GM18951 (cell line): ENCODE data around the gene ECEL1.
"Not testable (repeated sequence)": the region's sequence is repeated elsewhere in the genome, so short reads cannot be mapped to it uniquely, and the experiment has no call there.

Experiments
- POLR2A ChIP-seq: IDR thresholded peaks from 4 replicates; pipeline ENCODE4 v1.6.1; 2011; ENCODE audit warnings: mild to moderate bottlenecking; ENCODE audit not compliant: insufficient read length, insufficient read depth; ENCODE audit errors: extremely low read depth
- in situ Hi-C: fragments of 300-500 bp; cut with MboI; formaldehyde crosslinking; loops from one replicate; pipeline ENCODE4 v1.12.0; 2022; ENCODE audit warnings: low sequenced_read_pairs, mixed read lengths, inconsistent platforms; ENCODE audit not compliant: unreplicated experiment

Gene ECEL1

DNA sequence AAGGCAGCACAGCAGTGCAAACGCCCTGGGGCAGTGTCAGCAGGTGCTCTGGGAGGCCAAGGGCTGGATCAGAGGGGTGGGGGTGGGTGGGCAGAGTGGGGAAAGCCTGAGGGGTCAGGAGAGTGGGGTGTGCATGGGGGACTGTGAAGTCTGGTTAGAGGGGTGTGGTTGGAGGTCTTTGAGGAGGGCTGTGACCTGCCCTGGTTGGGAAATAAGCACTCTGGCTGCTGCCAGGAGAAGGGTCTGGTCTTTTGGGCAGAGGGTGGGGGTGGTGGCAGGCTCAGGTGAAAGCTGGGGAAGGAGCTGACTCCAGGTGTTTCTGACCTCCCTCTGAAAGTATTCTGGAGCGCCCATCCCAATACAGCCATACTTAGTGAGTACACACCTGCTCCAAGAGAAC lies 27.5 kb downstream of the ECEL1 start:
- TF ChIP-seq POLR2A, result no peak
- in situ Hi-C loops, result no loop called here

DNA sequence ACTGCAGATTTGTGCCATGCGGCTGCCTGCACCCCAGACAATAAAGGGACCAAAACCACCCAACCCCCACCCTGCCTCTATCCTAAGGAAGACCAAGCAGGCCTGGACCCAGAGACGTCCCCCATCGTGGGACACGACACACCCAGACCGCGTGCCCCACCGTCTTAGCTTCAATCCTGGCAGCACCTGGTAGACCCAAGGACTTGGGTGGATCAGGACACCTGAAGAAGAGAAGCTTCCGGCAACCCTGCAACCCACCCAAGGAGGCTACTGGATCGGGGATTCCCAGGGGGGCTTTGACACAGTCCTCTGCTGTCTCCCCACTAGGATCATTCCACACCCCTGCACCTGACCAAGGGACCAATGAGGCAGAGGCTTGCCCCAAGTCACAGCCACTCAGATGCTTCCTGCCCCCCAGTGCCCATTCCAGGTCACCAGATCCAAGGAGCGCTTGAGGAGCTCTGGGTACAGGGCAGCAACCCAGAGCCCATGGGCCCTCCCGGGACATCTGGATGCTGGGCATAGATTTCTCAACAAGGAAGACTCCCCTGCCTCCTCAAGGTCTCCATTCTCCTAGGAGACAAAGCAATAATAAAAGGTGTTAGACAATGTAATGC lies 28.1 kb downstream of the ECEL1 start:
- in situ Hi-C loops, result no loop called here
- no peak for TF ChIP-seq POLR2A

DNA sequence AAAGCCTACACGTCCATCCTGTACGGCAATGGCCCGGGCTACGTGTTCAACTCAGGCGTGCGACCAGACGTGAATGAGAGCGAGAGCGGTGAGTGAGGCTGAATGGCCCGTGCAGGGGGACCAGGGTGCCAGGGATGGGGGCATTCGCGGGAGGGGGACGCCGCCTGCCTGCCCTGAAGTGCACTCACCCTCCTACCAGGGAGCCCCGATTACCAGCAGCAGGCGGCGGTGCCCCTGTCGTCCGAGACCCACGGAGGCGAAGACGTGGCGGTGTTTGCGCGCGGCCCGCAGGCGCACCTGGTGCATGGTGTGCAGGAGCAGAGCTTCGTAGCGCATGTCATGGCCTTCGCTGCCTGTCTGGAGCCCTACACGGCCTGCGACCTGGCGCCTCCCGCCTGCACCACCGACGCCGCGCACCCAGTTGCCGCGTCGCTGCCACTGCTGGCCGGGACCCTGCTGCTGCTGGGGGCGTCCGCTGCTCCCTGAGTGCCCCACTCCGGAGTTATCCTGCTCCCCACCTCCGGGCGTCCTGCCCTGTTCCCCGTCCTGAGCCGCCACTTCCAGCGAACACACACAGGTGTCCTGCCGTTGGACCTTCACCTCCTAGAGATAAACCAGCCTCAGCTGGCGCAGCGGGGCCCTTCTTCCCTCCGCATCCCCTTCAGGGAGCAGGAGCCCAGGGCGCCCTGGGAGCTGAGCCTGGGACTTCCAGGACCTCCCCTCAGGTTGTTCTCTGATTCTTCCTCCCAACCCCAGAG lies 28.8 kb downstream of the ECEL1 start:
- TF ChIP-seq POLR2A, result no peak
- in situ Hi-C loops, result no loop called here

DNA sequence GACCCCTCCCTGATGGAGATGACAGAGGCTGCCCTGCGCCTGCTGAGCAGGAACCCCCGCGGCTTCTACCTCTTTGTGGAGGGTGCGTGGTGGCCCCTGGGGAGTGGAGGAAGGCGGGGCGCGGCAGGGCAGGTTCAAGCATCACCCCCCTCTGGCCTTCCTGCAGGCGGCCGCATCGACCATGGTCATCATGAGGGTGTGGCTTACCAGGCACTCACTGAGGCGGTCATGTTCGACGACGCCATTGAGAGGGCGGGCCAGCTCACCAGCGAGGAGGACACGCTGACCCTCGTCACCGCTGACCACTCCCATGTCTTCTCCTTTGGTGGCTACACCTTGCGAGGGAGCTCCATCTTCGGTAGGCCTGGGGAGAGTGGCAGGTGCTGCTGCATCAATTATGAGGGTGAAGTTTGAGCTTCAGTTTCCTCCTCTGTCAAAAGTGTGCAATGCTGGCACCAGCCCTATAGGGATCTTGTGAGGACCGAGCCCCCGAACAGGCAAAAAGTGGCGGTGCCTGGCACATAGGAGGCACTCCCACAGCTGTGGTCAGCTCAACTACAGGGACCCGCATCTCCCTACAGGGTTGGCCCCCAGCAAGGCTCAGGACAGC lies 29.5 kb downstream of the ECEL1 start:
- in situ Hi-C loops, result no loop called here
- no peak for TF ChIP-seq POLR2A

DNA sequence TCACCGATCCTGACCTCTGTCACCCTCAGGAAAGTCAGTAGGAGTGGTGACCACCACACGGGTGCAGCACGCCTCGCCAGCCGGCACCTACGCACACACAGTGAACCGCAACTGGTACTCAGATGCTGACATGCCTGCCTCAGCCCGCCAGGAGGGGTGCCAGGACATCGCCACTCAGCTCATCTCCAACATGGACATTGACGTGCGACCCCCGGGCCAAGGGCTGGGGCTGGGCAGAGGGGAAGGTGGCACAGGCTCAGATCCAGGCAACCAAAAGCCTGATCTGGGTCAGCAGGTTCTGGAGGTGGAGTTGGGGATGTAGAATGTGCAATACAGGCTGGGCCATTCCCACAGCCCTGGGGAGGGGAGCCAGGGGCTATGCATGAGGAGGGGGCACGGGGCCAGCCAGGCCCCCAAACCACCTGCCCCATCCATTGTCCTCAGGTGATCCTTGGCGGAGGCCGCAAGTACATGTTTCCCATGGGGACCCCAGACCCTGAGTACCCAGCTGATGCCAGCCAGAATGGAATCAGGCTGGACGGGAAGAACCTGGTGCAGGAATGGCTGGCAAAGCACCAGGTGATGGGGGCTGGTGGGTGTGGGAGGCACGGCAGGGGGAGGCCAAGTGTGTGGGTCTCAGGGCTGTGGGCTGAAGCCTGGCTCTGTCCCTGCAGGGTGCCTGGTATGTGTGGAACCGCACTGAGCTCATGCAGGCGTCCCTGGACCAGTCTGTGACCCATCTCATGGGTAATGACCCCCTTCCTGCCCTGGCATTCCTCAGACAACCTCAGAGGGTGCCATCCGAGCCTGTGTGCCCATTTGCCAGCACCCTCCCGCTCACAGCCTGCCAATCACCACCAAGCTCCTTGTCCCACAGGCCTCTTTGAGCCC lies 30.3 kb downstream of the ECEL1 start:
- in situ Hi-C loops, result no loop called here
- no peak for TF ChIP-seq POLR2A

DNA sequence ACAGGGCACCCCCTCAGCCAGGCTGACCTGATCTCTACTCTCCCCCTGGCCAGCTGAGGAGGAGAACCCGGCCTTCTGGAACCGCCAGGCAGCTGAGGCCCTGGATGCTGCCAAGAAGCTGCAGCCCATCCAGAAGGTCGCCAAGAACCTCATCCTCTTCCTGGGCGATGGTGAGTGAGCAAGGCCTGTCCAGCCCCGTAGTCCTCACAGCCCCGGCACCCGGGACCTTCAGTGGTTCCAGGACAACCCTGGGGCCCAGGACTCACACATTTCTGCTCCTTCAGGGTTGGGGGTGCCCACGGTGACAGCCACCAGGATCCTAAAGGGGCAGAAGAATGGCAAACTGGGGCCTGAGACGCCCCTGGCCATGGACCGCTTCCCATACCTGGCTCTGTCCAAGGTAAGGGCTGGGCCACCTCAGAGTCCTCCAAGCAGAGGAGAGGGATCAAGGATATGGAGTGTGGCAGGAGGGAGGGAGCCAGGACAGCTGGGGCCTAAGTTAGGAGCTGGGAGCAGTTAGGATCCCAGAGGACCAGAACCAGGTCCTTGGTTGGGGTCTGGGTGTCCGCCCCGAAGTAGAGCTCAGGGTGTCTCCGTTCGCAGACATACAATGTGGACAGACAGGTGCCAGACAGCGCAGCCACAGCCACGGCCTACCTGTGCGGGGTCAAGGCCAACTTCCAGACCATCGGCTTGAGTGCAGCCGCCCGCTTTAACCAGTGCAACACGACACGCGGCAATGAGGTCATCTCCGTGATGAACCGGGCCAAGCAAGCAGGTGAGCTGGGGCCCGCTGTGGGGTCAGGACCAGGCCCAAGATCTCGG lies 31.1 kb downstream of the ECEL1 start:
- in situ Hi-C loops, result no loop called here
- TF ChIP-seq POLR2A, result no peak

DNA sequence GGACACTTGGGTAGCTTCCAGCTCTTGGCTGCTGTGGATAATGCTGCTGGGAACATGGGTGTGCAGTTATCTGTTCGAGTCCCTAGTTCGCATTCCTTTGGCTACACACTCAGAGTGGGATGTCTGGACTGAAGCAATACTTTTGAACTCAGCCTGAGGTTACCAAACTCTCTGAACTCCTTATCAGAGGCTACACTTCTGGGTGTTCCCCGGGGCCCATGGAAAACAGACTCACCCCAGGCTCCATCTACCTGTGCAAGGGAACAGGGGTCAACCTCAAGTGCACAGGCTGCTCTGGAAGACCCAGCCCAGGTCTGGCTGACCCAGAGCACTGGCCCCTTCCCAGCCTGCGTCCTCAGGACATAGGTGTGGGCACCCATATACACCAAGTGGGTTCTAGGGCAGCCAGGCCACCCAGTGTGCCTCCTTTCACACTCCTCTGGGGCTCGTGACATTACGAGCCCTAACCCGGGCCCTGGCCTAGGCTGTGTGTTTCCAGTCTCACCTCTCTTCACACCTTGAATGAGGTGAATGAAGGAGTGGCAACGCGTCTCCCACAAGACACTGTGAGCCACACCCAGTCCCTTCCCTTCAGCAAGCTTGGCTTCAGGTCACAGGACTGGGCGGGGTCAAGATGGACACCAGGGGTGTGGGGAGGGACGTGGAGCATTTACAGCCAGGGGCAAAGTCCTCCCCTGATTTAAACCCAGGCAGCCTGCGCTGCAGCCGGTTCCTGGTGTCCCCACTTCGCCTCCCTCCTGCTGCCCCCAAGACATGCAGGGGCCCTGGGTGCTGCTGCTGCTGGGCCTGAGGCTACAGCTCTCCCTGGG lies 32.0 kb downstream of the ECEL1 start, which contains the start of gene ALPI:
Gene ALPI (plus strand): TSS at position 728 of the 830 bp plus-strand sequence. CDS start 47 bp downstream, at position 775.
- in situ Hi-C loops, result no loop called here
- no peak for TF ChIP-seq POLR2A

DNA sequence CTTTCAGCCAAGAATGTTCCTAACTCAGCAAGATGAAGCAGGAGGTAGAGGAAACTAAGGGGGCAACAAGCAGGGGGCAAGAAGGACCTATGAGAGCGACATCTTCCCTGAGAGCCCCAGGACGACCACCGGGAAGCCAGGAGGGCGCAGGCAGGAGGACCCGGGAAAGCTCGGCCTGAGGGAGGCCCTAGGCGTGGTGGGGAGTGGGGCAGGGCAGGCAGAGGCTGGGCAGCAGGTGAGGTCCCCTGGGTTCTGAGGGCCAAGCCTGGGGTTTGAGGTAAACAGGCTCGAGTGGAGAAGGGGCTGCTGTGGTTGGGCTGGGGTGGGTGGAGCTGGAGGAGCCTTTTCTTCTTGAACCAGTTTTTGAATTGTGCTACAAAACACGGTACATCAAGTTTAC lies 33.0 kb downstream of the ECEL1 start:
- in situ Hi-C loops, result no loop called here
- TF ChIP-seq POLR2A, result no peak

DNA sequence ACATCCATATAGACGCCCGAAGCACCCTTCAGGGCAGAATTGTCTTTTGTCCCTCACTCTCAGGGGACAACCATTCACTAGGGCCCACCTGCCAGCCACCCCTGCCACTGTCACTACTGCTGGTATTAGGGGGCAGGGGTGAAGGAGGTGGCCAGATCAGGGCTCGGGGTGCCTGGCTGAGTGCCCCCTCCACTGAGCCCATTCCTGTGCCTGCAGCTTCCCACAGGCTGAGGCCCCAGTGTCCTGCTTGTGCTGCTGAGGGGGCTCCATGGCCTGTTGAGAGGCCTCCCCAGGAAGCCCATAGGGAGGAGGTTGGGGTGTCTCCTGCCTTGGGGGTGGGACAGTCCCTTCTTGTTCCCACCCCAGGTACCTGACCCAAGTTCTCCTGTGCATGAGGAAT lies 36.0 kb downstream of the ECEL1 start:
- in situ Hi-C loops, result not testable (repeated sequence)

DNA sequence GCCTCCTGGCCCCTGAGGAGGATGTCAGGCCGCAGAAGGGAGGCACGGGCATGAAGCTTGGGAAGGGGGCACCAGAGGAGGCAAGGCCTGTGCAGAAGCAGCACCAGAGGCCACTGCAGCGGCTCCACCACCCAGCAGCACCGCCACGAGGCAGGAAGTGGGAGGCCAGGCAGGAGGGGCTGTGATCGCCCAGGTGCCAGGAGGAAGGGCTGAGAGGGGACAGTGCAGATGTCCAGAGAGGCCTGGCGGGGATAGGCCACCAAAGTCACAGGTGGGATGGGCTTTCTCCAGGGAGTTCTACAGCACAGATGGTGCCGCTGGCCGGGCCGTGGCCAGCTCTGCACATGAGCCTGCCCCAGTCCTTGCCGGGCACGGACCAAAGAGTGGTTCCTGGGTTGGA lies 37.7 kb downstream of the ECEL1 start:
- in situ Hi-C loops, result loop anchor here (10.0 kb wide), 1 partner anchor 65 kb away; no protein-coding TSS in a partner anchor
- no peak for TF ChIP-seq POLR2A

DNA sequence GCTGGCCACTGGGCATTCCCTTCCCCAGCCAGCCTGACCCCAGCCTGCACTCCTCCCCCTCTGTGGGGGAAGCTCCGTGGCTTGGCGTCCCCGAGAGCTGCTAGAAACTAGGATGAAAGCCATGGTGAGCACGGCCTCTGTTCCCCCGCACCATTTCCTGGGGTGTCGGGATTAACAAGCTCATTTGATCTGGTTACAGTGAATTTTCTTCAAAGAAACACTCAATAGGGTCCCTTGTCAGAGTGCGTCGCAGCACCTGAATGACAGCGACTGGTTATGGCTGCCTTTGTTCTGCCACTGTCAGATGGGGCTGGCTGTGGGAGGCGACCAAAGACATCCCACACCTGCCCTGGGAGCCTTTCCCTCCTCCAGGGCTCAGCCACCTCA lies 39.3 kb downstream of the ECEL1 start:
- TF ChIP-seq POLR2A, result no peak
- in situ Hi-C loops, result loop anchor here (10.0 kb wide), 1 partner anchor 67 kb away; no protein-coding TSS in a partner anchor
